ENCODE results near the gene IFT122.
"Not testable (repeated sequence)": the region's sequence is repeated elsewhere in the genome, so short reads cannot be mapped to it uniquely, and the experiment has no call there.

The IFT122 gene

GRCh38 chr3:129500334-129500658 lies 60.3 kb downstream of the IFT122 start:
- DNase-seq: no peak

DNA sequence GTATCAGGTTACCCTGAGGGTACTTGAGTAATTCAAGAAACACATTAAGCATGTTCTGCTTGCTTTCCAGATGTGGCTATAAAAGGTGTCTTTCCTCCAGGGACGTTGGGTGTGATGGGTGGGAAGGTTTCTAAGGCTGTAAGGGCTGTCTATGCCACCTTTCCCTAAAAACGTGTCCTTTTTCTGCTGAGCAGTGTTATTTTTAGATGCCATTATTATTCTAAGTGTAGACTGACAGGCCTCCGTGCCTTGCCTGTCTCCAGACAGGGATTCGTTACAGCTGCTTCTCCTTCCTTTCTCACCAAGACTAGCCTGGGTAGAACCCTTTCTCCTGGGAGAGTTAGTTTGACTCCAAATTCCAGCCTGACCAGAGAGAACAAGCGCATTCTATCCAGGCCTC lies 61.6 kb downstream of the IFT122 start:
- DNase-seq: no peak

DNA sequence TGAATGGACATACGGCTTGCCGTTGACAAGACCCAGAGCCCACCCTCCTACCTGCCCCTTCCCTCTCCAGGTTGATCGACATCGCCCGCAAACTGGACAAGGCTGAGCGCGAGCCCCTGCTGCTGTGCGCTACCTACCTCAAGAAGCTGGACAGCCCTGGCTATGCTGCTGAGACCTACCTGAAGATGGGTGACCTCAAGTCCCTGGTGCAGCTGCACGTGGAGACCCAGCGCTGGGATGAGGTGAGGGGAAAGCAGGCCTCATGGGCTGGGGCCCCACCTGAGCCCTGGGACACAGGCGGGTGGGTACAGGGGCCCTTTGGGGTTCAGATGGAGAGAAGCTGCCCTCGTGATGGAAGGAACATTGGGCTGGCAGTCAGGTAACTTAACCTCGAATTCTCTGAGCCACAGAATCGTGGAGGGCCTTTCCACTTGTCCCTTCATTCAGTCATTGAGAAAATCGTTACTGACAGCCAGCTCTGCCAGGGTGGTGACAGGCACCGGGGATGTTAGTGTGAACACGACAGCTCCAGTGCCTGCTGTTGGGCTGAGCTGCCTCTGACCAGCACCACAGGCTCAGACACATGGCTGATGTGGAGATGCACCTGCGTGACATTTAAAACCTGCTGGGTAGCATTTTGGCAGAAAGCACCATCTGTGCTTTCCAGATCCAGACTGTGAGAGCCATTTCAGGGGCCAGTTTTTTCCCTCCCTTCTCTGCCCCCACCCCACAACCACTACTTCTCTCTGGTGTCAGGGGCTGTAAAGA lies 62.8 kb downstream of the IFT122 start:
- peak; percentile 91 for DNase-seq

DNA sequence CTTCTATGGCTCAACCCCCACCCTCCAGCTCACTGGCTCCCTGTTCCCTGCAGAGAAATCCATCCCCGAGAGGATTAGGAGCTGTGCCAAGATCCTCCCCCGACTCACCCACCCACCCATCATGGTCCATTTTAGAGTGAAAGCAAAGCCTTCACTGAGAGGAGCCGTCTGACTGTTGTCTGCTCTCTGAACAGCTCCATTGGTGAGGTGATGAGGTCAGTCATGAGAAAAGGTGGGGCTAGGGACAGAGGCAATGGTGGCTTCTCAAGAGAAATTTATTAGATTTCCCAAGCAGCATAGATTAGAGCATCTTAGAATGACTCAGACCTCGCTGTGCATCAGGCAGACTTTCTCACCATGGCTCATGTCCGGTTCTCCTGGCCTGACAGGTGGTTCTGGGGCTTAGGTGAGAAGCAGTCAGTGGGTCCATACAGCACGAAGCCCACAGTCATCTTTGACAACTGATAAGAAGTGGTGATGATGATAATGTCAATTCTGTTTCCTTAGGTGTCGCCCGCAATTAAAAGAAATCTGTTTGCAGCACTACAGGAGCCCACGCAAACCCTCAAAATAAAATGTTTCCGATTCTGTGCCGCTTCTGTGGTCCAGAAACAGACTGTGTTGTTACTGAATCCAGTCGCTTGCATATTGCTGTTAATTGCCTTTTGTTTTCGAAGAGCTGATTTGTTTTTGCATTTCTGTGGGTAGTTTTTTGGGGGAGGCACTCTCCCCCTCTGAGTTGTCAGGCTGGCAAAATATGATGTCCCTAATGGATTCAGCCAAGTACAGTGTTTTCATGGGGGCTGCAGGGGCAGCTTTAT lies 63.7 kb downstream of the IFT122 start:
- DNase-seq: no peak

DNA sequence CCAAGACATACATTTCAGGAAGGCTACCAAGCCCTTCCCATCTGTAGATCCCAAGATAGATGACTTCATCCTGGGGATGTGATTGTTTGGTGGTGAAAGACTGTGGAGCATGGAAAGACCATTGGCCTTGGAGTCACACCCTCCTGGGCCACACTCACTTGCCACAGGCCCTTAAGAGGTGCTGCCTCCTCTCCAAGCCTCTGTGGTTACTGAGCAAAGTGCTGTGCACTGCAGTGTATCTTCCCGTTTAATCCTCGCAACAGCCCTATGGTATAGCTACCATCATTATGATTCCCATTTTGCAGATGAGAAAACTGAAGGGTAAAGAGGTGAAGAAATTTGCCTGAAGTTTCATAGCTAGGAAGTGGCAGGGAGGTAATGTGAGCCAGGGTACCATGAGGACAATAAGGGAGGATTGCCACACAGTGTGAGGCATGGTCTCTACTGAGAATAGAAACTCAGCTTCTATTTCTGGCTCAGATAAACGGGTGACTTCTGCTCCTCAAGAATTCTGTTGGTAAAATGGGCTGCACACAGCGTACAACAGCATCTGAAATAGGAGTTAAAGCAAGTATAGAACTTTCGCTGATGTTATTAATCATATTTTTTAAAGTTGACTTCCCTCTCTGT lies 64.6 kb downstream of the IFT122 start:
- peak; percentile 55 for DNase-seq

DNA sequence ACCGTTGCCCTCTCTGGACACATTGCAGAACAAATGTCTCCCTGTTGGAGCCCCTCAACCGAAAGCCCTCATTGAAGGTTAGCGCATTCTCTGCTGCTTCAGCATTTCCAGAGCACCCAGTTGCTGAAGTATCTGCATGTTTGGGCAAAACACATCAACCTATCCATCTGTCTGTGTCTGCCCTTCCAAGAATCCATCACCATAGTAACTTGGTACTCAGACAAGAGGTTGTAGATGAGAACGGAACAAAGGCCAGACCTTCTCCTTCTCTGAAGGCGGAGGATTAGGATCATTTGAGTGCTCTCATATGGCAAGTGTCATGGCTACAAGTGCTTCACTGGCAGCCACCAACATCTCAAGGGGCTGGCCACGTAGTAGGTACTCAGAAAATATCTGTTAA lies 65.3 kb downstream of the IFT122 start:
- DNase-seq: peak; percentile 34

DNA sequence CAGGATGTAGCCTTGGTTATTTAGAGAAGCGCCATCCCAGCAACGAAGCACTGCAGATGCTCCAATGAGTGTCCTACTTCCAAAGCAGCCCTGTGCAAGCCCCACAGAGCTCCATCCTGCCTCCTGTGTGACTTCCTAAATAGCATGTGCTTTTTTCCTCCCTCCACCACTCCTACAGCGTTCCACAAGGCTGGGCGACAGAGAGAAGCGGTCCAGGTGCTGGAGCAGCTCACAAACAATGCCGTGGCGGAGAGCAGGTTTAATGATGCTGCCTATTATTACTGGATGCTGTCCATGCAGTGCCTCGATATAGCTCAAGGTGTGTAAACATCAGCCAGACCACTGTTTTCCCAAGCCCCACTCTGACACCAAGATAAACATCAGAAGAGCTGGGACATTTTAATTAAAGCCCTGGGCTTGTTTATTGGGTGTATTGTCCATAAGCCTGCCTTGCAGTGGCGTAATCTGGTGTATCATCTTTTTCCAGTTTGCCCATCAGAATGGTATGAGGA lies 66.3 kb downstream of the IFT122 start:
- DNase-seq: no peak

- DNase-seq: no peak
Measured at GRCh38 chr3:129507181-129507831, 67.3 kb downstream of the IFT122 start.

GRCh38 chr3:129512595-129512994 lies 72.6 kb downstream of the IFT122 start:
- DNase-seq: no peak

- DNase-seq: no peak
Measured at GRCh38 chr3:129513705-129514104, 73.7 kb downstream of the IFT122 start.

- no peak for DNase-seq
Measured at GRCh38 chr3:129514110-129514509, 74.1 kb downstream of the IFT122 start.

GRCh38 chr3:129514563-129514962 lies 74.5 kb downstream of the IFT122 start:
- no peak for DNase-seq

DNA sequence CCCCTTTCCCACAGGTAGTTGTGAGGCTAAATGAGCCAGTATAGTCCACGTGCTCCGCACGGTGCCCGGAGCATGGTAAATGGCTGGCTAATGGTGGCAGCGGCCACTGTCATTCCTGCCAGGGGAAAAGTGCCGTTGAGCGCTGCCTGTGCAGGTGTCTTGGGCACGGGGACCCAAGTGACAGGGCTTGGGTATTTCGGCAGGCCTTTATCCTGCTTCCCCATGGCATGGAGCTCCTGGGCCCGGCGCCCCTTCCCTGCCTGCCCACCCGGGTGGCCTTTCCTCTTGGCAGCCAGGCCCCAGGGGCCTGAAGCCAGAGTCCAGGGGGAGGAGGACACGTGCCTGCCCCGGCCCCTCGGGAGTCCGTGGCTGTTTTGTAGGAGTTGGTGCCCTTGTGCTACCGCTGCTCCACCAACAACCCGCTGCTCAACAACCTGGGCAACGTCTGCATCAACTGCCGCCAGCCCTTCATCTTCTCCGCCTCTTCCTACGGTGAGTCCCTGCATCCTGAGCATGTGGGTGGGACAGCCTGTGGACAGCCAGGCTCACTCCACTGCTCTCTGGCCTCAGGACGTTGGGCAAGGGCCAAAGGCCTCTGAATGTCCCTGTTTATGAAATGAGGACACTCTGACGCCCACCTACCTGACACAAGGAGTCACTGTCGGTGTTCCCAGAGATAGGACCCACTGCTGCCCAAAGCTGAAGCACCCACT lies 75.2 kb downstream of the IFT122 start:
- DNase-seq: not testable (repeated sequence)

- not testable (repeated sequence) for DNase-seq
Measured at GRCh38 chr3:129515821-129516432, 75.9 kb downstream of the IFT122 start.

DNA sequence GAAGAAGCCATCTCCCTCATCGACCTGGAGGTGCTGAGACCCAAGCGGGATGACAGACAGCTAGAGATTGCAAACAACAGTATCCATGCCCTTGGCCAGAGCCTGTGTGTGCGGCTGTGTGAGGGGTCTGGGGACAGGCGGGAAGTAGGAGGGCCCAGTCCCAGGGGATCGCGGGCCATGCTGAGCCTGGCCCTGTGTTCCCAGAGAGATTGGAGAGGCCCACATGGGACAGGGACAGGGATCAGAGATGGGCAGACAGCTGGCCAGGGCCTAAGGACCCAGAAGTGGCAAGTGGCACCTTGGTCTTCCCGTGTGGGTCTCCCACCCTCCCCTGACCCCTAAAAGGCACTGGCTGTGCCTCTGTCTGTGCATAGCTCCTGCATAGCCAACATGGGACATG lies 77.5 kb downstream of the IFT122 start:
- no peak for DNase-seq

DNA sequence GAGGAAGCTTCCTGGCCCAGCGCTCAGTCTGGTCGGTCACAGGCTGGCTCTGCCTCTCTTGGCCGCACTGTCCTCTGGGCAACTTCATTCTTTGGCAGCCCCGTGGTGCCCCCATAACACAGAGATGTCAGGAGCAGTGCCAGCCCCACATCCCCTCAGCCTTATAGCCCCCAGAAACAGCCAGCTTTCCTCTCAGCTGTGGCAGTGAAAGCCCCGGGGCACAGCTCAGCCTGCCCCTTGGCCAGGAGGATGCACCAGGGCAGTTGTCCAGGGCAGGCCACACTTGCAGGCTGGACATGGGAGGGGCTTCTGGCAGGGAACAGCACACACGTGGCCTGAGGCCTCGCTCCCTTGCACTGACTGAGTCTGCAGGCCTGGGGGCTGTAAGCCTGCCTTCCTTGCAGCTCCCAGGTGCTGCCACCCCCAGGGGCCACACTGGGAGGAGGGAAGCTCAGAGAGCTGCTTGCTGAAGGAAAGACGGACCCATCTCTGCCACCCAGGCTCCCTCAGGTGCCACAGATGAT lies 78.1 kb downstream of the IFT122 start:
- no peak for DNase-seq

DNA sequence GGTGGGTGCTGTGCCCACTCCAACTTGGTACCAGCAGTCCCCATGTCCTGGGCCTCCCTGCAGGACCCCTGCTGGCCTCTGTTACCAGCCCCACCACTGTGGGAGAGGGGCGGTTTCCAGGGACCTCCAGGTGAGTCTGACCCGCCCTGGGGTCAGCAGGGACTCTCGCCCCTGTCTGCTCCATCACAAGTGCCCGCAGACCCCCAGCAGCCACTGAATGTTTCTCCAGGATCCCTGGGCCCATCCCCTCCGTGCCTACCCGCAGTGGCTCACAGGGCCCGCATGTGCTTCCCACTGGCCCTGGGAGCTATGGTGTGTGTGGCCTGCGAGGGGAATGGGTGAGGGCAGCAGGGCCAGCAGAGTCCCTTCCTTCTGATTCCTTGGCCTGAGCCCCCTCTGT lies 78.6 kb downstream of the IFT122 start:
- DNase-seq: no peak

- no peak for DNase-seq
Measured at GRCh38 chr3:129519449-129519848, 79.4 kb downstream of the IFT122 start.

DNA sequence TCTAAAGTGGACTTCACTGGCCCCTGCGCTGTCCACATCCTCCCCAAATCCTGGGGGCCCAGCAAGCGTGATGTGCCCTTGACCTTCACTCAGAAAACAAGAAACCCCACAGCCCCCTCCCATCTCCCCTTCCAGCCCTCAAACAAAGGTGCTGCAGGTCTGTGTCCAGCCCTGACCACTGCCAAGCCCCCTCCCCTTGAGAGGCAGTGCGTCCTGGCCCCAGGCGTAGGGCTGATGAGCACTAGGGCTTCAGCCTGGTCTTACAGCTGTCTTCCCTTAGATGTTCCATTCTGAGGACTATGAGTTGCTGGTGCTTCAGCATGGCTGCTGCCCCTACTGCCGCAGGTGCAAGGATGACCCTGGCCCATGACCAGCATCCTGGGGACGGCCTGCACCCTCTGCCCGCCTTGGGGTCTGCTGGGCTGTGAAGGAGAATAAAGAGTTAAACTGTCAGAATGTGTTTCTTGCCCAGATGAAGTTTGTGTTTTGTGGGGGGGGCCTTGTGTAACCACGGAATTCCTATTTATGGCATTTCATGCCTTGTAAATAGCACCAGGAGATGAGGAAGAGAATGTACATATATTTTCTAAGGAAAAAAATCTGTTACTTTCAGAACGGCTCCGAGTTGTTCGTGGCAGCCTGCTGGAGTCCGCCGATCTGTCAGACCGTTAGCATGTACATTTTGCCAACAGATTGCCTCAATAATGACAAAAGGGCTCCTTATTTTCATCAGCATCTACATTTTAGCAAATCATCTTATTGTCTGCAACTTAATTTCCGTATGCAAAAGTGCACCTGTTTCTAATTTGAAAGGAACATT lies 80.1 kb downstream of the IFT122 start:
- DNase-seq: no peak

GRCh38 chr3:129520960-129521359 lies 80.9 kb downstream of the IFT122 start:
- no peak for DNase-seq

DNA sequence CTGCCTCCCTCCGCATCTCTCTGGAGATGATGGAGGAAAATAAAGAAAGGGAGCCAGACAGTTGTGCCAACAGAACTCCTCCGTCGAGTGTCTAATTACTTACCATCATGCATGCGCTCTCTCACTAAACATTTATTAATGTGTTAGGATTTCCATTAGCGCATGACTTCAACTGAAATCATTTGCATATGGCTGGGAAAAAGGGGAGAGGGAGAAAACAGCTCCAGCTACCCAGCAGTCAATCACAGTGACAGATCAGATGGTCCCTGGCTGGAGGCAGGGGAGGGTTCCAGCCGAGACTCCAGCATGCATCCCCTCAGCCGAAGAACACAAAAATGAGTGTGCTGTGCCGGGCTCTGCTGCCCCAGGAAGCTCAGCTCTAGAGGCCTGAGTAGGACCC lies 81.6 kb downstream of the IFT122 start:
- no peak for DNase-seq
